ENCODE results near the gene NSMCE4A. TPM values are rescaled to one million over a fixed set of nuclear protein-coding genes. Genes with fewer than 3 reads are reported as not detected.
"Not testable (repeated sequence)": the region's sequence is repeated elsewhere in the genome, so short reads cannot be mapped to it uniquely, and the experiment has no call there.

Gene NSMCE4A
- polyA plus RNA-seq, 4 donors = 67.9 to 88.2 (median 81.7) TPM

- no peak for DNase-seq (ENCODE audit: low read depth in 4 of 4, low spot score in 2 of 4)
Measured at GRCh38 chr10:121990015-121990677, 15.1 kb upstream of the NSMCE4A start.

GRCh38 chr10:121988361-121989324 lies 13.6 kb upstream of the NSMCE4A start, which contains the start of gene TACC2:
TACC2 (plus strand) TSS chr10:121989163; CDS start chr10:122021982, 32,819 bp downstream.
- DNase-seq (ENCODE audit: low read depth in 4 of 4, low spot score in 2 of 4) = no peak

GRCh38 chr10:121984463-121984862 lies 9.4 kb upstream of the NSMCE4A start:
- DNase-seq (ENCODE audit: low read depth in 4 of 4, low spot score in 2 of 4) = no peak

GRCh38 chr10:121983852-121984251 lies 8.8 kb upstream of the NSMCE4A start:
- no peak for DNase-seq (ENCODE audit: low read depth in 4 of 4, low spot score in 2 of 4)

- DNase-seq (ENCODE audit: low read depth in 4 of 4, low spot score in 2 of 4) = no peak
Measured at GRCh38 chr10:121981346-121981745, 6.3 kb upstream of the NSMCE4A start.

DNA sequence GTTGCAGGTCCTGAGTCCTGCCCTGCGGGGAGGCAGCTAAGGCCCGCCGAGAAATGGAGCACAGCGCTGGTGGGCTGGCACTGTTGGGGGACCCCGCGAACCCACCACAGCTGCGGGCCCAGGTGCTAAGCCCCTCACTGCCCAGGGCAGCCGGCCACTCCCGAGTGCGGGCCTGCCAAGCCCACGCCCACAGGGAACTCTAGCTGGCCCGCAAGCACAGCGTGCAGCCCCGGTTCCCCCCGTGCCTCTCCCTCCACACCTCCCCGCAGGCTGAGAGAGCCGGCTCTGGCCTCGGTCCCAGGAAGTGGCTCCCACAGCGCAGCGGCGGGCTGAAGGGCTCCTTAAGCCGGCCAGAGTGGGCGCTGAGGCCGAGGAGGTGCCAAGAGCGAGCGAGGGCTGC lies 3.5 kb upstream of the NSMCE4A start:
- DNase-seq (ENCODE audit: low read depth in 4 of 4, low spot score in 2 of 4) = no peak

GRCh38 chr10:121976607-121977006 lies 1.6 kb upstream of the NSMCE4A start:
- DNase-seq (ENCODE audit: low read depth in 4 of 4, low spot score in 2 of 4) = no peak

- no peak for DNase-seq (ENCODE audit: low read depth in 4 of 4, low spot score in 2 of 4)
Measured at GRCh38 chr10:121975295-121976086, 474 bp upstream of the NSMCE4A start.

GRCh38 chr10:121974019-121974534 lies 940 bp downstream of the NSMCE4A start:
- no peak for DNase-seq (ENCODE audit: low read depth in 4 of 4, low spot score in 2 of 4)

DNA sequence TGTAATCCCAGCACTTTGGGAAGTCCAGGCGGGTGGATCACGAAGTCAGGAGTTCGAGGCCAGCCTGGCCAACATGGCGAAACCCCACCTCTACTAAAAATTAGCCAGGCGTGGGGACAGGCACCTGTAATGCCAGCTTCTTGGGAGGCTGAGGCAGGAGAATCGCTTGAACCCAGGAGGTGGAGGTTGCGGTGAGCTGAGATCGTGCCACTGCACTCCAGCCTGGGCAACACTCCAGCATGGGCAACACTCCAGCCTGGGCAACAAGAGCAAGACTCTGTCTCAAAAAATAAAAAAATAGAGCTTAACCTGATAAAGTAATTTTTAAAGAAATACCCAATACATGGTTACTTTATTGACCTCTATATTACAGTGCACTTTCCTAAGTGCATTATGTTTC lies 5.9 kb downstream of the NSMCE4A start:
- DNase-seq (ENCODE audit: low read depth in 4 of 4, low spot score in 2 of 4) = not testable (repeated sequence)

GRCh38 chr10:121965996-121966395 lies 9.0 kb downstream of the NSMCE4A start:
- DNase-seq (ENCODE audit: low read depth in 4 of 4, low spot score in 2 of 4) = no peak

GRCh38 chr10:121961456-121961855 lies 13.6 kb downstream of the NSMCE4A start:
- DNase-seq (ENCODE audit: low read depth in 4 of 4, low spot score in 2 of 4) = no peak

DNA sequence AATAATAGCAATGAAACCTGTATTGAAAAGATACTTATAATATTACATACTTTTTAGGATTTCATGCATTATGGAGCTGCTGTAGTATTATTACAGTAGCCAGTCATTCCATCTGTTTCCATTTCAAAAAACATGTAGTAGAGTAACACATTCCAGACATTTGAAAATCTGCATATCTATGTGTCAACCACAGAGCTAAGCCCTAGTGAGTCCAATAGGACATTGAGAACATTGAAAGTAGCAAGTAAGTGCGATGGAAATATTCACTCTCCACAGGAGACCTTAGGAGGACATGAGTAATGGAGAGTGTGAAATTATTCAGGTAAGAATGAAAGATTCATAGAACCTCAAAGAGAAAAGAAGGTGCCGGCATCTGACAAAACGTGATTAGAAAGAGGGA lies 15.3 kb downstream of the NSMCE4A start:
- no peak for DNase-seq (ENCODE audit: low read depth in 4 of 4, low spot score in 2 of 4)

DNA sequence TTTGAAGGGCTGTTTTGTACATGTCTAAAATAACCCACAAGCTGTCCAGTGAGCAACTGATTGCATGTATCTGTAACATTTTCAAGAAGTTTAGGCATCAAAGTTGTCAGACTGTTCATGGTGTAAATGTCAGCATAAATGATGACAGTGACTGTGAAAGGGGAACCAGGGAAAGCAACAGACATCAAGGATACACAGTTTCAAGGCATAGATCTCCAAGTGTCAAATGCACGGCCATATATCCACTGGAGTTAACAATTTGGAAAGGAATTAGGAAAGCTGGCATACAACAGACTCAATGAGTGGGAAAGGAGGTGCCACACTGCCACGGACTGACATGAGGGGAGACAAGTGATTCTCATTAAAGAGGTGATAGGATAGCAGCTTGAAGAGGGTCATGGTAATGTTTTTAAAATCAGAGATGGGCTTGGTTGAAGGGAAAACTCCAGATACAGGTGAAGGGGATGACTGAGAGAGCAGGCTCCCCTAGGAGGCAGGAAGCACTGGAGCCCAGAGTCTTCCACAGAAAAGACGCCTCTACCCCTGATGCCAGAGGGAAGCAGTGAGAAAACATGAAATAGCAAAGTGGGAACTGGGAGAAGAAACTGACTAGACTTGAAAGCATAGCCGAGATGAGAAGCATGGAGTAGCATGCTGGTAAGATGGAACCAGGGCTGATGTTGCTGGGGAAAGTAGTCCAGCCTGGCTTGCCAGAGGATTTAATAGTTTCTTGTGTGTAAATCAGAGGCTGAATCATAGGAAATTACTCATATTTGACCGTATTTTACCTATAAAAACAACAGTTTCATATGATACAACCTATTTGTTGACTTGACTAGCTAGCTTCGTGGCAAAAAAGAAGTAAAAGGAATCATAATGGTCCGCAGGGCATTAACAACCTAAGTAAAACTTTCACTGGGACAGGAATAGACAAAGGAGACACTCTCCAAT lies 18.6 kb downstream of the NSMCE4A start:
- DNase-seq (ENCODE audit: low read depth in 4 of 4, low spot score in 2 of 4) = no peak

GRCh38 chr10:121952226-121952625 lies 22.8 kb downstream of the NSMCE4A start:
- no peak for DNase-seq (ENCODE audit: low read depth in 4 of 4, low spot score in 2 of 4)

DNA sequence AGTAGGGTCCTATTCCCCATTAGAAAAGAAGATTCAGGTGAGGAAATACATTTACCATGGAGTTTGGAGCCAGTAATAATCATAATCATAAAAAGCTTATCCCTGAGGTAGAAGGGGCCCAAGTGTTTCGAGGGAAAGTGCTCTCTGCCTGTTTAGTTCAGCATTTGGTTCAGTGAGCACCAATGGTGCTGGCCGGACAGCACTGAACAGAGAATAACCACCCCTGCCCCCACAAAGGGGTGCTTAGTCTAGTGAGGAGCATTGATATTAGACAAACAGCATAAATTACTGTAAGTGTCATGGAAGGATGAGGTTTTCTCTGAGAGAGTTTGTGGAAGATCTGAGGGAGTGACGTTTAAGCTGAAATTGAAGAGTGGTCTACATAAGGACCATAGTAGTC lies 25.6 kb downstream of the NSMCE4A start:
- DNase-seq (ENCODE audit: low read depth in 4 of 4, low spot score in 2 of 4) = no peak

- DNase-seq (ENCODE audit: low read depth in 4 of 4, low spot score in 2 of 4) = no peak
Measured at GRCh38 chr10:121949049-121949448, 26.0 kb downstream of the NSMCE4A start.

GRCh38 chr10:121947343-121948330 lies 27.4 kb downstream of the NSMCE4A start:
- no peak for DNase-seq (ENCODE audit: low read depth in 4 of 4, low spot score in 2 of 4)
